Activated CD4-positive, alpha-beta T cell treated with anti-CD3 and anti-CD28 coated beads for 36 hours (primary cell): ENCODE measurements around the gene EXTL1. TPM values are rescaled to one million over a fixed set of nuclear protein-coding genes. Genes with fewer than 3 reads are reported as not detected.

Experiments
- ATAC-seq: fragments of 200-7000 bp; cut with Tn5 transposase; one replicate; pipeline ENCODE4 v1.10.0; 2021; ENCODE audit warnings: mild to moderate bottlenecking, moderate library complexity
- CTCF ChIA-PET: fragments of 350-600 bp; sonication (Branson Sonifier 250); formaldehyde crosslinking; loops from one replicate; lab custom pipeline; 2021; ENCODE audit warnings: antibody characterized with exemption; lab: Charles Lee
- POLR2A ChIA-PET: fragments of 350-600 bp; sonication (Branson Sonifier 250); formaldehyde crosslinking; loops from one replicate; lab custom pipeline; 2021; ENCODE audit warnings: antibody characterized with exemption, inconsistent platforms; lab: Charles Lee
- DNase-seq: peaks from one replicate; pipeline ENCODE4 v3.0.0-alpha.2; 2020
- H3K27ac Mint-ChIP-seq: one replicate; pipeline ENCODE4 v1.8.0; 2021; ENCODE audit warnings: mixed read lengths
- H3K27me3 Mint-ChIP-seq: one replicate; pipeline ENCODE4 v1.8.0; 2021; ENCODE audit warnings: mixed read lengths
- H3K36me3 Mint-ChIP-seq: one replicate; pipeline ENCODE4 v1.8.0; 2021; ENCODE audit warnings: low read depth, mixed read lengths
- H3K4me1 Mint-ChIP-seq: one replicate; pipeline ENCODE4 v1.8.0; 2021; ENCODE audit warnings: mixed read lengths
- H3K4me3 Mint-ChIP-seq: one replicate; pipeline ENCODE4 v1.8.0; 2021; ENCODE audit warnings: mild to moderate bottlenecking, moderate library complexity, mixed read lengths
- H3K9me3 Mint-ChIP-seq: one replicate; pipeline ENCODE4 v1.8.0; 2021; ENCODE audit warnings: low read depth, mixed read lengths
- intact Hi-C, 2 experiments: fragments of 100-400 bp; cut with DNase I in 1 of 2; cut with micrococcal nuclease in 1 of 2; formaldehyde crosslinking; loops; one replicate each; pipeline versions ENCODE4 v1.14.2 to v1.15.1; 2022 to 2024; cut with DNase I, micrococcal nuclease
- total RNA-seq, 2 experiments: library from RNA; stranded (reverse); gene quantifications; one replicate each; pipeline ENCODE4 v1.2.3, GENCODE V29; 2021

Gene EXTL1
- total RNA-seq, 2 experiments from 2014 or later: not detected

GRCh38 chr1:26058052-26058595 is 36.5 kb downstream of the EXTL1 start:
- H3K27me3 Mint-ChIP-seq: peaks cover 15% of the 10 kb centered on the region
- intact Hi-C loops: no loop called here
- no peaks in the 10 kb centered on the region for H3K4me1 Mint-ChIP-seq
- POLR2A ChIA-PET: no interaction called here
- no peaks in the 10 kb centered on the region for H3K9me3 Mint-ChIP-seq
- CTCF ChIA-PET: interaction anchor here (0.9 to 1.2 kb wide), 4 partner anchors 9 to 333 kb away, joined by 3 to 4 read pairs (median 3); no protein-coding TSS in a partner anchor
- ATAC-seq: no peak
- DNase-seq: no peak
- no peak overlapping the region for H3K27ac Mint-ChIP-seq
- H3K4me3 Mint-ChIP-seq: no peak overlapping the region
- no peaks in the 10 kb centered on the region for H3K36me3 Mint-ChIP-seq

GRCh38 chr1:26059906-26060305 is 38.3 kb downstream of the EXTL1 start:
- H3K27me3 Mint-ChIP-seq: peaks cover 12% of the 10 kb centered on the region
- H3K9me3 Mint-ChIP-seq: no peaks in the 10 kb centered on the region
- intact Hi-C loops: no loop called here
- DNase-seq (no peak), ATAC-seq (no peak)
- no peak overlapping the region for H3K27ac Mint-ChIP-seq
- H3K4me3 Mint-ChIP-seq: no peak overlapping the region
- ChIA-PET POLR2A (interaction anchor here (0.6 kb wide), 1 partner anchor 12 kb away, joined by 5 read pairs; no protein-coding TSS in a partner anchor), CTCF (interaction anchor here (0.5 to 1.2 kb wide), 3 partner anchors 10 to 221 kb away, joined by 3 to 6 read pairs (median 4); no protein-coding TSS in a partner anchor)
- no peaks in the 10 kb centered on the region for H3K4me1 Mint-ChIP-seq
- H3K36me3 Mint-ChIP-seq: no peaks in the 10 kb centered on the region

GRCh38 chr1:26060832-26061574 is 39.4 kb downstream of the EXTL1 start:
- no peaks in the 10 kb centered on the region for H3K9me3 Mint-ChIP-seq
- ATAC-seq (no peak), DNase-seq (no peak)
- no peaks in the 10 kb centered on the region for H3K36me3 Mint-ChIP-seq
- no peak overlapping the region for H3K27ac Mint-ChIP-seq
- no peaks in the 10 kb centered on the region for H3K4me1 Mint-ChIP-seq
- intact Hi-C loops: no loop called here
- peaks cover 9% of the 10 kb centered on the region for H3K27me3 Mint-ChIP-seq
- ChIA-PET POLR2A (no interaction called here), CTCF (interaction anchor here (0.7 kb wide), 1 partner anchor 18 kb away, joined by 5 read pairs; no protein-coding TSS in a partner anchor)
- H3K4me3 Mint-ChIP-seq: no peak overlapping the region

GRCh38 chr1:26064553-26064952 is 43.0 kb downstream of the EXTL1 start:
- no peaks in the 10 kb centered on the region for H3K4me1 Mint-ChIP-seq
- ATAC-seq: no peak
- no peak for DNase-seq
- H3K27ac Mint-ChIP-seq: no peak overlapping the region
- POLR2A ChIA-PET: no interaction called here
- H3K9me3 Mint-ChIP-seq: no peaks in the 10 kb centered on the region
- H3K4me3 Mint-ChIP-seq: no peak overlapping the region
- intact Hi-C loops: no loop called here
- H3K36me3 Mint-ChIP-seq: no peaks in the 10 kb centered on the region
- H3K27me3 Mint-ChIP-seq: peaks cover under 1% of the 10 kb centered on the region
- CTCF ChIA-PET: interaction anchor here (1.0 to 1.9 kb wide), 2 partner anchors 28 to 330 kb away, joined by 3 to 8 read pairs; no protein-coding TSS in a partner anchor

- Mint-ChIP-seq H3K27me3 (no peaks in the 10 kb centered on the region), H3K27ac (no peak overlapping the region), H3K4me1 (no peaks in the 10 kb centered on the region), H3K9me3 (no peaks in the 10 kb centered on the region), H3K4me3 (no peak overlapping the region), H3K36me3 (no peaks in the 10 kb centered on the region)
- POLR2A ChIA-PET: no interaction called here
- CTCF ChIA-PET: interaction anchor here (1.0 to 1.9 kb wide), 6 partner anchors 8 to 173 kb away, joined by 3 to 8 read pairs (median 4); no protein-coding TSS in a partner anchor
- intact Hi-C loops: no loop called here
- ATAC-seq (no peak), DNase-seq (no peak)
Measured at GRCh38 chr1:26066160-26066559, 44.6 kb downstream of the EXTL1 start.

- POLR2A ChIA-PET: no interaction called here
- no peak for DNase-seq
- Mint-ChIP-seq H3K27ac (no peak overlapping the region), H3K9me3 (no peaks in the 10 kb centered on the region), H3K4me1 (no peaks in the 10 kb centered on the region), H3K36me3 (no peaks in the 10 kb centered on the region), H3K4me3 (no peak overlapping the region), H3K27me3 (no peaks in the 10 kb centered on the region)
- ATAC-seq: no peak
- intact Hi-C loops: no loop called here
- CTCF ChIA-PET: interaction anchor here (0.6 to 1.8 kb wide), 3 partner anchors 9 to 172 kb away, joined by 3 to 6 read pairs (median 3); no protein-coding TSS in a partner anchor
Measured at GRCh38 chr1:26066857-26067256, 45.3 kb downstream of the EXTL1 start.

GRCh38 chr1:26067432-26067911 is 45.9 kb downstream of the EXTL1 start, which contains the start of gene TRIM63:
TSS of gene TRIM63 (minus strand) at chr1:26067630. CDS start at chr1:26067494, 136 bp downstream.
- Mint-ChIP-seq H3K4me1 (no peaks in the 10 kb centered on the region), H3K27ac (no peak within 1 kb of the TSS), H3K36me3 (no peaks in the 10 kb centered on the region), H3K27me3 (peaks cover 5% of the 10 kb centered on the region), H3K9me3 (no peaks in the 10 kb centered on the region), H3K4me3 (no peak within 1 kb of the TSS)
- DNase-seq: no peak
- intact Hi-C loops: no loop called here
- ChIA-PET POLR2A (no interaction called here), CTCF (interaction anchor here (0.6 to 1.8 kb wide), 4 partner anchors 10 to 172 kb away, joined by 3 to 6 read pairs (median 3); no protein-coding TSS in a partner anchor)
- no peak for ATAC-seq

- ATAC-seq: no peak
- intact Hi-C loops: no loop called here
Measured at GRCh38 chr1:26069941-26070295, 48.3 kb downstream of the EXTL1 start.

GRCh38 chr1:26070296-26070962 is 48.9 kb downstream of the EXTL1 start:
- CTCF ChIA-PET: interaction anchor here (0.8 to 1.4 kb wide), 4 partner anchors 18 to 74 kb away, joined by 3 to 6 read pairs (median 3); no protein-coding TSS in a partner anchor
- no peak overlapping the region for H3K4me3 Mint-ChIP-seq
- no peak overlapping the region for H3K27ac Mint-ChIP-seq
- ATAC-seq (no peak), DNase-seq (no peak)
- intact Hi-C loops: no loop called here
- POLR2A ChIA-PET: no interaction called here
- H3K36me3 Mint-ChIP-seq: no peaks in the 10 kb centered on the region
- no peaks in the 10 kb centered on the region for H3K9me3 Mint-ChIP-seq
- no peaks in the 10 kb centered on the region for H3K4me1 Mint-ChIP-seq
- H3K27me3 Mint-ChIP-seq: peaks cover 12% of the 10 kb centered on the region

More at GRCh38 chr1:26069941-26070295, 48.3 kb downstream of the EXTL1 start:
- Mint-ChIP-seq H3K27me3 (peaks cover 12% of the 10 kb centered on the region), H3K27ac (no peak overlapping the region), H3K36me3 (no peaks in the 10 kb centered on the region), H3K9me3 (no peaks in the 10 kb centered on the region), H3K4me3 (no peak overlapping the region), H3K4me1 (no peaks in the 10 kb centered on the region)
- CTCF ChIA-PET: interaction anchor here (1.3 to 1.4 kb wide), 2 partner anchors 35 to 75 kb away, joined by 3 to 6 read pairs; no protein-coding TSS in a partner anchor
- POLR2A ChIA-PET: no interaction called here
- no peak for DNase-seq

GRCh38 chr1:26070963-26071342 is 49.4 kb downstream of the EXTL1 start:
- ChIA-PET CTCF (interaction anchor here (0.8 to 1.4 kb wide), 4 partner anchors 19 to 74 kb away, joined by 3 to 6 read pairs (median 3); no protein-coding TSS in a partner anchor), POLR2A (no interaction called here)
- Mint-ChIP-seq H3K27ac (no peak overlapping the region), H3K36me3 (no peaks in the 10 kb centered on the region), H3K9me3 (no peaks in the 10 kb centered on the region), H3K27me3 (peaks cover 12% of the 10 kb centered on the region), H3K4me1 (no peaks in the 10 kb centered on the region), H3K4me3 (no peak overlapping the region)
- intact Hi-C loops: no loop called here
- ATAC-seq (no peak), DNase-seq (no peak)

GRCh38 chr1:26072305-26072704 is 50.7 kb downstream of the EXTL1 start:
- Mint-ChIP-seq H3K4me3 (no peak overlapping the region), H3K4me1 (no peaks in the 10 kb centered on the region), H3K9me3 (no peaks in the 10 kb centered on the region), H3K27me3 (peaks cover 15% of the 10 kb centered on the region), H3K36me3 (no peaks in the 10 kb centered on the region), H3K27ac (no peak overlapping the region)
- ATAC-seq: no peak
- ChIA-PET CTCF (no interaction called here), POLR2A (no interaction called here)
- DNase-seq: no peak
- intact Hi-C loops: no loop called here
